ENCODE data around the gene CALB2. TPM values are rescaled to one million over a fixed set of nuclear protein-coding genes. Genes with fewer than 3 reads are reported as not detected.

The CALB2 gene
- total and polyA plus RNA-seq, 2 of the 4 experiments (the other 2 are of a cell fraction) = 0.18 to 0.32 TPM

DNA sequence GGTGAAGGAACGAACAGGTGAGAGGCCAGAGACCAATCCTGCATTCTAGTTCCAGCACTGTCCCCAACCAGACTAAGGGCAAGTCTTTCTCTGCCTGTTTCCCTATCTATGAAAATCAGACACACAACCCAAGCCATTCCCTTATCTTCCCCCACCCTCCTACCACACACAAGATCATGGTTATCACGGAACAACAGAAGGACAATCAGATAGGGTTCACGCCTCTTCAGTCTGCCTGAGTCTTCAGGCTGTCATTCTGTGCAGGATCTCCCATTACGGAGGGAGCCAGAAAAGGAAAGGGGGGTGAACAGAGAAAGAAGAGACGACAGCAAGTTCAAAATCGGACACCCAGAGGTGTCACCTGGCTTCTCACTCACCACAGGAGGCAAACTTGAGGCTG is 72.2 kb downstream of the CALB2 start:
- no peak overlapping the region for H2AFZ ChIP-seq (replicated peaks; ENCODE audit: low read length, poor library complexity)
- H3K9me3 ChIP-seq (ENCODE audit: control insufficient read depth, insufficient read depth, low read length) = no peaks in the 10 kb centered on the region
- H3K27ac ChIP-seq (ENCODE audit: insufficient read depth, low read length) = no peak overlapping the region
- no peaks in the 10 kb centered on the region for H3K36me3 ChIP-seq (ENCODE audit: control insufficient read depth, insufficient read depth, low read length)
- TF ChIP-seq NFE2L2 (IDR thresholded peaks at IDR 0.05; ENCODE audit: low read depth, low read length) = no peak
- no peak for TF ChIP-seq MAFK (IDR thresholded peaks at IDR 0.05; ENCODE audit: low read depth, low read length)
- no peak for TF ChIP-seq MAZ (IDR thresholded peaks at IDR 0.05; ENCODE audit: borderline replicate concordance, low read depth, low read length)
- TF ChIP-seq MXI1 (IDR thresholded peaks at IDR 0.05; ENCODE audit: borderline replicate concordance, low read depth, low read length) = no peak
- no peak for TF ChIP-seq CHD1 (IDR thresholded peaks at IDR 0.05; ENCODE audit: low read depth, low read length)
- no peak for TF ChIP-seq CTCF (conservative IDR thresholded peaks at IDR 0.05; ENCODE audit: low read depth, low read length)
- TF ChIP-seq CEBPB (IDR thresholded peaks at IDR 0.05; ENCODE audit: low read depth, low read length) = no peak
- no peak for TF ChIP-seq BHLHE40 (IDR thresholded peaks at IDR 0.05; ENCODE audit: low read depth, low read length)
- no peak for TF ChIP-seq SMC3 (IDR thresholded peaks at IDR 0.05; ENCODE audit: low read depth, low read length)
- no peak for TF ChIP-seq POLR2A (IDR thresholded peaks at IDR 0.05; ENCODE audit: low read depth, low read length)
- TF ChIP-seq, protein P1, sequence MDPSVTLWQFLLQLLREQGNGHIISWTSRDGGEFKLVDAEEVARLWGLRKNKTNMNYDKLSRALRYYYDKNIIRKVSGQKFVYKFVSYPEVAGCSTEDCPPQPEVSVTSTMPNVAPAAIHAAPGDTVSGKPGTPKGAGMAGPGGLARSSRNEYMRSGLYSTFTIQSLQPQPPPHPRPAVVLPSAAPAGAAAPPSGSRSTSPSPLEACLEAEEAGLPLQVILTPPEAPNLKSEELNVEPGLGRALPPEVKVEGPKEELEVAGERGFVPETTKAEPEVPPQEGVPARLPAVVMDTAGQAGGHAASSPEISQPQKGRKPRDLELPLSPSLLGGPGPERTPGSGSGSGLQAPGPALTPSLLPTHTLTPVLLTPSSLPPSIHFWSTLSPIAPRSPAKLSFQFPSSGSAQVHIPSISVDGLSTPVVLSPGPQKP (IDR thresholded peaks at IDR 0.05; ENCODE audit: borderline replicate concordance, low read depth, low read length) = no peak
- no peak for TF ChIP-seq FOS (IDR thresholded peaks at IDR 0.05; ENCODE audit: low read depth, low read length)
- TF ChIP-seq RCOR1 (IDR thresholded peaks at IDR 0.05; ENCODE audit: insufficient replicate concordance, low read length) = no peak
- TF ChIP-seq USF2 (IDR thresholded peaks at IDR 0.05; ENCODE audit: low read depth, low read length) = no peak
- TF ChIP-seq RAD21 (IDR thresholded peaks at IDR 0.05; ENCODE audit: low read length) = no peak
- no peak for TF ChIP-seq RFX5 (IDR thresholded peaks at IDR 0.05; ENCODE audit: low read depth, low read length)
- H3K4me2 ChIP-seq (ENCODE audit: low read depth, low read length) = no peak overlapping the region
- BruUV-seq (replicated peaks) = no TSS peak
- H3K56ac ChIP-seq (ENCODE audit: extremely low read depth, insufficient read depth, low read length) = no peak overlapping the region
- H2BK20ac ChIP-seq (ENCODE audit: low read depth, low read length) = no peak overlapping the region
- H2AK9ac ChIP-seq (replicated peaks; ENCODE audit: low read depth, low read length, poor library complexity) = no peak overlapping the region
- ChIA-PET CTCF (no interaction called here), POLR2A (ENCODE audit: unreplicated experiment) (no interaction called here)
- DNase-seq = no peak
- no peak overlapping the region for H3K14ac ChIP-seq (replicated peaks; ENCODE audit: low read depth, low read length)
- no peak overlapping the region for H2BK5ac ChIP-seq (ENCODE audit: low read depth, low read length, poor library complexity, severe bottlenecking)
- no peak overlapping the region for H2BK15ac ChIP-seq (ENCODE audit: low read depth, low read length)
- H3K18ac ChIP-seq (ENCODE audit: low read depth, low read length) = no peak overlapping the region
- ATAC-seq (ENCODE audit: low read depth) = no peak
- intact Hi-C loops (cut with micrococcal nuclease) (no loop called here), dilution Hi-C loops (cut with HindIII; ENCODE audit: low sequenced_read_pairs, unreplicated experiment) (no loop called here), in situ Hi-C loops (cut with MboI; ENCODE audit: low sequenced_read_pairs) (no loop called here)
- no peak overlapping the region for H4K5ac ChIP-seq (ENCODE audit: low read depth, low read length)
- H3K23ac ChIP-seq (ENCODE audit: low read depth, low read length) = no peak overlapping the region
- no peak overlapping the region for H2AK5ac ChIP-seq (ENCODE audit: low read depth, low read length)
- H2BK120ac ChIP-seq (ENCODE audit: low read depth, low read length) = no peak overlapping the region
- no CpG with 5 or more reads among the region's 6 CpGs for WGBS, 2 experiments (ENCODE audit: extremely low coverage in 2 of 2, insufficient read length in 1 of 2)
- no peaks in the 10 kb centered on the region for H4K20me1 ChIP-seq (ENCODE audit: insufficient read depth, low read length)
- no peak overlapping the region for H3K4ac ChIP-seq (ENCODE audit: low read depth, low read length)
- H3K4me3 ChIP-seq (ENCODE audit: insufficient read depth, low read depth, low read length) = no peak overlapping the region
- H3K79me1 ChIP-seq (ENCODE audit: low read depth in 1 of 2, low read length in 2 of 2) = no peaks in the 10 kb centered on the region
- H3K9ac ChIP-seq (ENCODE audit: low read depth, low read length) = no peak overlapping the region
- H4K91ac ChIP-seq (ENCODE audit: insufficient read depth, low read depth, low read length) = no peak overlapping the region
- no peak overlapping the region for H4K8ac ChIP-seq (ENCODE audit: low read depth in 2 of 2, low read length in 2 of 2)
- H3K4me1 ChIP-seq (ENCODE audit: control insufficient read depth, insufficient read depth, low read length) = no peaks in the 10 kb centered on the region
- H3K9me1 ChIP-seq (ENCODE audit: insufficient read depth, low read length) = no peaks in the 10 kb centered on the region
- peaks cover 8% of the 10 kb centered on the region for H3K27me3 ChIP-seq (ENCODE audit: control insufficient read depth, insufficient read depth, low read length)
